AG04450 (cell line): ENCODE measurements around the gene CNOT6L. TPM values are rescaled to one million over a fixed set of nuclear protein-coding genes. Genes with fewer than 3 reads are reported as not detected.

Source experiments
- CTCF ChIA-PET: fragments of 300-600, 350-600 bp; formaldehyde crosslinking; extraction: SDS; loops from one replicate; lab custom pipeline; 2022; ENCODE audit warnings: antibody characterized with exemption, inconsistent platforms; lab: Charles Lee
- POLR2A ChIA-PET: fragments of 350-600 bp; formaldehyde crosslinking; extraction: SDS; loops from one replicate; lab custom pipeline; 2021; ENCODE audit warnings: antibody characterized with exemption, inconsistent platforms; lab: Yijun Ruan, JAX
- DNase-seq: peaks from one replicate; pipeline ENCODE4 v3.0.0-alpha.2; 2011; ENCODE audit warnings: low read depth, low spot score
- H3K27ac ChIP-seq: one replicate; pipeline ENCODE4 v1.5.1; 2012; ENCODE audit warnings: low read depth, low read length, control low read depth
- H3K27me3 ChIP-seq: one replicate; pipeline ENCODE4 v1.6.0; 2012; ENCODE audit warnings: low read length; ENCODE audit not compliant: control insufficient read depth, insufficient read depth
- H3K4me3 ChIP-seq: 2 replicates; pipeline ENCODE4 v1.5.1; 2011; ENCODE audit warnings: mild to moderate bottlenecking, low read depth, low read length, control low read depth
- H3K9me3 ChIP-seq: 2 replicates; pipeline ENCODE4 v1.5.1; 2012; ENCODE audit warnings: low read length; ENCODE audit not compliant: control insufficient read depth, insufficient read depth
- CTCF ChIP-seq: IDR thresholded peaks from 2 replicates; pipeline ENCODE4 v1.5.1; 2011; ENCODE audit warnings: low read depth, low read length, control low read depth, inconsistent platforms
- polyA plus RNA-seq: library from polyadenylated mRNA; depleted of rRNA; stranded (reverse); fragments of >200 nt; gene quantifications from 2 replicates; pipeline ENCODE4 v1.2.3, GENCODE V29; 2011

Gene CNOT6L
- polyA plus RNA-seq, 1 experiment = 10.7 TPM

GRCh38 chr4:77710684-77711083 lies 108.5 kb downstream of the CNOT6L start:
- no peak for TF ChIP-seq CTCF
- Histone ChIP-seq H3K27me3 (no peaks in the 10 kb centered on the region), H3K4me3 (no peak overlapping the region), H3K27ac (no peak overlapping the region), H3K9me3 (no peaks in the 10 kb centered on the region)
- ChIA-PET CTCF (no interaction called here), POLR2A (no interaction called here)
- DNase-seq = no peak

GRCh38 chr4:77710059-77710458 lies 109.1 kb downstream of the CNOT6L start:
- Histone ChIP-seq H3K27me3 (no peaks in the 10 kb centered on the region), H3K4me3 (no peak overlapping the region), H3K27ac (no peak overlapping the region), H3K9me3 (no peaks in the 10 kb centered on the region)
- ChIA-PET POLR2A (no interaction called here), CTCF (no interaction called here)
- no peak for DNase-seq
- no peak for TF ChIP-seq CTCF

- no peak overlapping the region for H3K4me3 ChIP-seq
- ChIA-PET POLR2A (no interaction called here), CTCF (no interaction called here)
- peaks cover 5% of the 10 kb centered on the region for H3K27me3 ChIP-seq
- TF ChIP-seq CTCF = no peak
- no peak overlapping the region for H3K27ac ChIP-seq
- H3K9me3 ChIP-seq = no peaks in the 10 kb centered on the region
- no peak for DNase-seq
Observed at GRCh38 chr4:77706717-77707116, 112.5 kb downstream of the CNOT6L start.

GRCh38 chr4:77703666-77704065 lies 115.5 kb downstream of the CNOT6L start:
- POLR2A ChIA-PET = no interaction called here
- no peak overlapping the region for H3K27ac ChIP-seq
- no peak overlapping the region for H3K4me3 ChIP-seq
- no peaks in the 10 kb centered on the region for H3K9me3 ChIP-seq
- CTCF ChIA-PET = no interaction called here
- H3K27me3 ChIP-seq = peaks cover 9% of the 10 kb centered on the region
- no peak for DNase-seq
- no peak for TF ChIP-seq CTCF

GRCh38 chr4:77701121-77701520 lies 118.0 kb downstream of the CNOT6L start:
- POLR2A ChIA-PET = no interaction called here
- H3K27ac ChIP-seq = no peak overlapping the region
- no peak for DNase-seq

More at GRCh38 chr4:77701121-77701520, 118.0 kb downstream of the CNOT6L start:
- TF ChIP-seq CTCF = no peak
- H3K4me3 ChIP-seq = no peak overlapping the region
- H3K27me3 ChIP-seq = peaks cover 9% of the 10 kb centered on the region
- CTCF ChIA-PET = no interaction called here
- H3K9me3 ChIP-seq = no peaks in the 10 kb centered on the region
